IPS DF 4.7 (cell line): Measurements from ENCODE around the gene OXTR.
"Not testable (repeated sequence)": the region's sequence is repeated elsewhere in the genome, so short reads cannot be mapped to it uniquely, and the experiment has no call there.

ENCODE experiments used
- DNase-seq: peaks from one replicate; pipeline ENCODE4 v3.0.0-alpha.2; 2013; ENCODE audit warnings: low spot score; ENCODE audit errors: extremely low read depth

OXTR gene

GRCh38 chr3:8743021-8743601 lies 26.3 kb downstream of the OXTR start:
- no peak for DNase-seq

GRCh38 chr3:8741581-8742261 lies 27.7 kb downstream of the OXTR start:
- no peak for DNase-seq

GRCh38 chr3:8739757-8740504 lies 29.5 kb downstream of the OXTR start:
- DNase-seq, result no peak

GRCh38 chr3:8738639-8739038 lies 30.8 kb downstream of the OXTR start:
- DNase-seq, result no peak

- DNase-seq, result no peak
Measured at GRCh38 chr3:8737823-8738222, 31.6 kb downstream of the OXTR start.

- DNase-seq, result no peak
Measured at GRCh38 chr3:8737301-8737700, 32.1 kb downstream of the OXTR start.

- no peak for DNase-seq
Measured at GRCh38 chr3:8736436-8736835, 33.0 kb downstream of the OXTR start.

- DNase-seq, result no peak
Measured at GRCh38 chr3:8734908-8735307, 34.5 kb downstream of the OXTR start.

- DNase-seq, result no peak
Measured at GRCh38 chr3:8734137-8734878, 35.1 kb downstream of the OXTR start.

- no peak for DNase-seq
Measured at GRCh38 chr3:8733332-8734094, 35.9 kb downstream of the OXTR start, which contains the start of gene CAV3. TSS of gene CAV3 (plus strand) at chr3:8733802. CDS start at chr3:8733877, 75 bp downstream.

GRCh38 chr3:8732413-8732812 lies 37.0 kb downstream of the OXTR start:
- no peak for DNase-seq

- no peak for DNase-seq
Measured at GRCh38 chr3:8730656-8731055, 38.8 kb downstream of the OXTR start.

- DNase-seq, result no peak
Measured at GRCh38 chr3:8729479-8729878, 39.9 kb downstream of the OXTR start.

- DNase-seq, result no peak
Measured at GRCh38 chr3:8727605-8728512, 41.6 kb downstream of the OXTR start.

GRCh38 chr3:8724108-8724752 lies 45.2 kb downstream of the OXTR start:
- no peak for DNase-seq

- no peak for DNase-seq
Measured at GRCh38 chr3:8723612-8724011, 45.8 kb downstream of the OXTR start.

GRCh38 chr3:8722808-8723207 lies 46.6 kb downstream of the OXTR start:
- no peak for DNase-seq

GRCh38 chr3:8715757-8716156 lies 53.7 kb downstream of the OXTR start:
- DNase-seq, result not testable (repeated sequence)

- DNase-seq, result peak; percentile 58
Measured at GRCh38 chr3:8713901-8714759, 55.3 kb downstream of the OXTR start.
